NCI-H187 (cell line): Measurements from ENCODE around the gene GPS1.

Source experiments
- DNase-seq, 2 experiments: peaks; one replicate each; lab custom pipeline; 2025; lab: John Stamatoyannopoulos, UW

Gene GPS1

GRCh38 chr17:82059272-82060000, 7.7 kb downstream of the GPS1 start:
- DNase-seq, result no peak

GRCh38 chr17:82060001-82060380, 8.3 kb downstream of the GPS1 start:
- DNase-seq, result no peak

- DNase-seq, result no peak
Measured at GRCh38 chr17:82060614-82061013, 8.9 kb downstream of the GPS1 start.

- no peak for DNase-seq
Measured at GRCh38 chr17:82061047-82061925, 9.6 kb downstream of the GPS1 start.

- no peak for DNase-seq
Measured at GRCh38 chr17:82062076-82062983, 10.6 kb downstream of the GPS1 start.

GRCh38 chr17:82062984-82063368, 11.3 kb downstream of the GPS1 start:
- DNase-seq, result no peak

GRCh38 chr17:82063424-82064415, 12.0 kb downstream of the GPS1 start:
- no peak for DNase-seq

GRCh38 chr17:82064433-82065192, 12.9 kb downstream of the GPS1 start:
- no peak for DNase-seq

GRCh38 chr17:82065193-82065637, 13.5 kb downstream of the GPS1 start:
- no peak for DNase-seq

GRCh38 chr17:82065638-82066303, 14.1 kb downstream of the GPS1 start, which contains the start of gene DUS1L:
DUS1L (minus strand) TSS chr17:82065804; CDS start chr17:82065059, 745 bp downstream.
- no peak for DNase-seq

GRCh38 chr17:82070611-82071010, 18.9 kb downstream of the GPS1 start:
- DNase-seq, result no peak

- no peak for DNase-seq
Measured at GRCh38 chr17:82072827-82073226, 21.1 kb downstream of the GPS1 start.

- no peak for DNase-seq
Measured at GRCh38 chr17:82073446-82073845, 21.7 kb downstream of the GPS1 start.

GRCh38 chr17:82076018-82076784, 24.5 kb downstream of the GPS1 start:
- DNase-seq, result no peak

- no peak for DNase-seq
Measured at GRCh38 chr17:82076785-82077591, 25.3 kb downstream of the GPS1 start.

- no peak for DNase-seq
Measured at GRCh38 chr17:82077617-82078358, 26.1 kb downstream of the GPS1 start.

GRCh38 chr17:82078433-82078832, 26.7 kb downstream of the GPS1 start:
- DNase-seq, result no peak
